CD4-positive, CD25-positive, alpha-beta regulatory T cell (primary cell): ENCODE data around the gene MYH9. TPM values are rescaled to one million over a fixed set of nuclear protein-coding genes. Genes with fewer than 3 reads are reported as not detected.
A peak's percentile ranks its signal among the peaks of the same experiment; 100 is the strongest.

Source experiments
- ATAC-seq, 2 donors: fragments of 150-1000 bp; cut with Tn5 transposase; one replicate each; pipeline ENCODE4 v1.10.0; 2021; ENCODE audit warnings: low read depth in 2 of 2, moderate number of reproducible peaks in 2 of 2, moderate library complexity in 1 of 2
- DNase-seq, 3 donors: peaks; one replicate each; pipeline versions ENCODE4 v3.0.0 to v3.0.0-alpha.2; 2012 to 2022; ENCODE audit warnings: mixed read lengths in 1 of 3
- H3K27ac ChIP-seq: one replicate; pipeline ENCODE4 v1.7.0; 2013; ENCODE audit warnings: mild to moderate bottlenecking, low read length; ENCODE audit not compliant: insufficient read depth, poor library complexity, severe bottlenecking
- H3K27me3 ChIP-seq: one replicate; pipeline ENCODE4 v1.7.0; 2013; ENCODE audit warnings: low read length; ENCODE audit not compliant: control insufficient read depth, insufficient read depth
- H3K36me3 ChIP-seq: one replicate; pipeline ENCODE4 v1.7.0; 2013; ENCODE audit warnings: mild to moderate bottlenecking, low read length, moderate library complexity; ENCODE audit not compliant: control insufficient read depth, insufficient read depth
- H3K4me1 ChIP-seq: 2 replicates; pipeline ENCODE4 v1.7.0; 2013; ENCODE audit warnings: mild to moderate bottlenecking, low read length; ENCODE audit not compliant: insufficient read depth, control insufficient read depth, poor library complexity, severe bottlenecking
- H3K4me3 ChIP-seq: one replicate; pipeline ENCODE4 v1.7.0; 2013; ENCODE audit warnings: low read depth, mild to moderate bottlenecking, low read length, moderate library complexity
- H3K9me3 ChIP-seq, 2 experiments: 1 replicate in 1 of 2; 2 replicates in 1 of 2; pipeline ENCODE4 v1.7.0; 2013; ENCODE audit warnings: low read length in 2 of 2, mild to moderate bottlenecking in 1 of 2, moderate library complexity in 1 of 2; ENCODE audit not compliant: control insufficient read depth in 2 of 2
- H3K27ac Mint-ChIP-seq, 3 donors: one replicate each; pipeline ENCODE4 v1.8.0; 2020 to 2022; ENCODE audit warnings: mild to moderate bottlenecking in 3 of 3, mixed read lengths in 3 of 3, moderate library complexity in 2 of 3
- H3K27me3 Mint-ChIP-seq: one replicate; pipeline ENCODE4 v1.8.0; 2022; ENCODE audit warnings: mild to moderate bottlenecking, mixed read lengths
- H3K36me3 Mint-ChIP-seq: one replicate; pipeline ENCODE4 v1.8.0; 2020; ENCODE audit warnings: mixed read lengths
- H3K4me1 Mint-ChIP-seq, 4 donors: one replicate each; pipeline ENCODE4 v1.8.0; 2020 to 2022; ENCODE audit warnings: mixed read lengths in 4 of 4, mild to moderate bottlenecking in 1 of 4
- H3K4me3 Mint-ChIP-seq, 4 donors: one replicate each; pipeline ENCODE4 v1.8.0; 2020 to 2022; ENCODE audit warnings: mild to moderate bottlenecking in 4 of 4, mixed read lengths in 4 of 4, moderate library complexity in 3 of 4
- H3K9me3 Mint-ChIP-seq, 7 donors: one replicate each; pipeline ENCODE4 v1.8.0; 2020 to 2022; ENCODE audit warnings: mixed read lengths in 7 of 7, mild to moderate bottlenecking in 3 of 7, moderate library complexity in 2 of 7
- polyA plus RNA-seq, 4 donors: library from polyadenylated mRNA; unstranded; fragments of 300-500 nt; fragmentation: Illumina TruSeq; gene quantifications; one replicate each; pipeline ENCODE4 v1.2.3, GENCODE V29; 2021
- total RNA-seq: library from RNA; stranded (reverse); gene quantifications from one replicate; pipeline ENCODE4 v1.2.3, GENCODE V29; 2022

Gene MYH9
- total and polyA plus RNA-seq, 5 donors from 2014 or later: 80.0 to 1,341 (median 98.1) TPM

- H3K4me1 ChIP-seq: peaks cover 99% of the 10 kb centered on the region
- peak overlapping the region; percentile 72 to 97 (median 90) for H3K27ac Mint-ChIP-seq
- ATAC-seq (no peak), DNase-seq (no peak)
- peaks cover 8% of the 10 kb centered on the region for H3K36me3 ChIP-seq
- H3K36me3 Mint-ChIP-seq: peaks cover 15% of the 10 kb centered on the region
- peak overlapping the region; percentile 80 for H3K27ac ChIP-seq
- H3K27me3 ChIP-seq: no peaks in the 10 kb centered on the region
- H3K27me3 Mint-ChIP-seq: no peaks in the 10 kb centered on the region
- peak overlapping the region; percentile 80 for H3K4me3 ChIP-seq
- H3K9me3 ChIP-seq: no peaks in the 10 kb centered on the region
- peaks cover 22 to 99% (median 73%) of the 10 kb centered on the region in 4 donors for H3K4me1 Mint-ChIP-seq
- no peaks in the 10 kb centered on the region for H3K9me3 Mint-ChIP-seq
- peak overlapping the region; percentile 72 to 92 (median 82) for H3K4me3 Mint-ChIP-seq
Observed at GRCh38 chr22:36355894-36356293, 31.9 kb downstream of the MYH9 start.

GRCh38 chr22:36355362-36355761 lies 32.4 kb downstream of the MYH9 start:
- H3K27ac ChIP-seq: peak overlapping the region; percentile 80
- H3K4me1 Mint-ChIP-seq: peaks cover 22 to 99% (median 75%) of the 10 kb centered on the region in 4 donors
- no peaks in the 10 kb centered on the region for H3K9me3 Mint-ChIP-seq
- H3K36me3 ChIP-seq: peaks cover 8% of the 10 kb centered on the region
- ATAC-seq: no peak
- H3K9me3 ChIP-seq: no peaks in the 10 kb centered on the region
- H3K27me3 ChIP-seq: no peaks in the 10 kb centered on the region
- peak overlapping the region; percentile 72 to 97 (median 90) for H3K27ac Mint-ChIP-seq
- H3K4me3 ChIP-seq: peak overlapping the region; percentile 80
- H3K36me3 Mint-ChIP-seq: peaks cover 18% of the 10 kb centered on the region
- DNase-seq: no peak
- H3K4me3 Mint-ChIP-seq: peak overlapping the region; percentile 72 to 92 (median 82)
- peaks cover 99% of the 10 kb centered on the region for H3K4me1 ChIP-seq
- H3K27me3 Mint-ChIP-seq: no peaks in the 10 kb centered on the region

GRCh38 chr22:36352803-36353507 lies 34.8 kb downstream of the MYH9 start:
- DNase-seq: peak in 2 of 3 donors; percentile 67 to 77
- Histone ChIP-seq H3K27me3 (no peaks in the 10 kb centered on the region), H3K27ac (peak overlapping the region; percentile 78), H3K4me3 (peak overlapping the region; percentile 32), H3K9me3 (no peaks in the 10 kb centered on the region), H3K4me1 (peaks cover 91% of the 10 kb centered on the region), H3K36me3 (peaks cover 19% of the 10 kb centered on the region)
- Mint-ChIP-seq H3K4me3 (peak overlapping the region; percentile 80 to 90 (median 84)), H3K27ac (peak overlapping the region; percentile 72 to 93 (median 89)), H3K9me3 (no peaks in the 10 kb centered on the region), H3K36me3 (peaks cover 23% of the 10 kb centered on the region), H3K4me1 (peaks cover 26 to 95% (median 68%) of the 10 kb centered on the region in 4 donors), H3K27me3 (no peaks in the 10 kb centered on the region)
- peak; percentile 72 to 73 for ATAC-seq

GRCh38 chr22:36351921-36352802 lies 35.6 kb downstream of the MYH9 start:
- no peak for DNase-seq
- Histone ChIP-seq H3K27me3 (no peaks in the 10 kb centered on the region), H3K27ac (peak overlapping the region; percentile 78), H3K4me3 (peak overlapping the region; percentile 7), H3K9me3 (no peaks in the 10 kb centered on the region), H3K4me1 (peaks cover 87% of the 10 kb centered on the region), H3K36me3 (peaks cover 22% of the 10 kb centered on the region)
- Mint-ChIP-seq H3K4me3 (peak overlapping the region; percentile 80 to 90 (median 84)), H3K27me3 (no peaks in the 10 kb centered on the region), H3K9me3 (no peaks in the 10 kb centered on the region), H3K27ac (peak overlapping the region; percentile 80 to 93 (median 87)), H3K4me1 (peaks cover 21 to 94% (median 66%) of the 10 kb centered on the region in 4 donors), H3K36me3 (peaks cover 24% of the 10 kb centered on the region)
- ATAC-seq: no peak

- H3K36me3 ChIP-seq: peaks cover 30% of the 10 kb centered on the region
- H3K4me3 Mint-ChIP-seq: peak overlapping the region; percentile 40 to 89 (median 81)
Observed at GRCh38 chr22:36350751-36351594, 36.8 kb downstream of the MYH9 start.

GRCh38 chr22:36349726-36350125 lies 38.0 kb downstream of the MYH9 start:
- no peaks in the 10 kb centered on the region for H3K27me3 Mint-ChIP-seq
- peaks cover 17% of the 10 kb centered on the region for H3K36me3 Mint-ChIP-seq
- Histone ChIP-seq H3K36me3 (peaks cover 34% of the 10 kb centered on the region), H3K27ac (peak overlapping the region; percentile 78), H3K4me3 (no peak overlapping the region), H3K4me1 (peaks cover 87% of the 10 kb centered on the region), H3K9me3 (no peaks in the 10 kb centered on the region), H3K27me3 (no peaks in the 10 kb centered on the region)
- peaks cover 14 to 93% (median 58%) of the 10 kb centered on the region in 4 donors for H3K4me1 Mint-ChIP-seq
- DNase-seq (no peak), ATAC-seq (no peak)
- H3K4me3 Mint-ChIP-seq: peak overlapping the region in 3 of 4 donors; percentile 3 to 57 (median 6)
- no peaks in the 10 kb centered on the region for H3K9me3 Mint-ChIP-seq
- peak overlapping the region in 2 of 3 donors; percentile 83 to 93 for H3K27ac Mint-ChIP-seq

More at GRCh38 chr22:36350751-36351594, 36.8 kb downstream of the MYH9 start:
- no peaks in the 10 kb centered on the region for H3K9me3 ChIP-seq
- Mint-ChIP-seq H3K9me3 (no peaks in the 10 kb centered on the region), H3K27ac (peak overlapping the region; percentile 87 to 95 (median 93)), H3K27me3 (no peaks in the 10 kb centered on the region), H3K36me3 (peaks cover 24% of the 10 kb centered on the region), H3K4me1 (peaks cover 21 to 94% (median 64%) of the 10 kb centered on the region in 4 donors)
- H3K4me1 ChIP-seq: peaks cover 87% of the 10 kb centered on the region
- peak overlapping the region; percentile 78 for H3K27ac ChIP-seq
- no peak for DNase-seq
- no peak overlapping the region for H3K4me3 ChIP-seq
- H3K27me3 ChIP-seq: no peaks in the 10 kb centered on the region
- no peak for ATAC-seq

GRCh38 chr22:36348760-36349159 lies 39.0 kb downstream of the MYH9 start:
- Histone ChIP-seq H3K4me3 (no peak overlapping the region), H3K27me3 (no peaks in the 10 kb centered on the region), H3K36me3 (peaks cover 44% of the 10 kb centered on the region), H3K9me3 (no peaks in the 10 kb centered on the region), H3K27ac (peak overlapping the region; percentile 63), H3K4me1 (peaks cover 87% of the 10 kb centered on the region)
- no peak for DNase-seq
- Mint-ChIP-seq H3K9me3 (no peaks in the 10 kb centered on the region), H3K27ac (peak overlapping the region in 2 of 3 donors; percentile 83 to 93), H3K4me3 (peak overlapping the region in 2 of 4 donors; percentile 57 to 74), H3K27me3 (no peaks in the 10 kb centered on the region), H3K4me1 (peaks cover 20 to 93% (median 59%) of the 10 kb centered on the region in 4 donors), H3K36me3 (peaks cover 25% of the 10 kb centered on the region)
- ATAC-seq: no peak
